H9 (cell line): Measurements from ENCODE around the gene NDUFV3. TPM values are rescaled to one million over a fixed set of nuclear protein-coding genes. Genes with fewer than 3 reads are reported as not detected.
"Not testable (repeated sequence)": the region's sequence is repeated elsewhere in the genome, so short reads cannot be mapped to it uniquely, and the experiment has no call there.

ENCODE experiments used
- DNase-seq: peaks from one replicate; pipeline ENCODE4 v3.0.0-alpha.2; 2017
- H2AFZ ChIP-seq: one replicate; pipeline ENCODE4 v1.6.1; 2013; ENCODE audit warnings: mild to moderate bottlenecking, low read length, control low read depth, moderate library complexity
- H2AK5ac ChIP-seq: 2 replicates; pipeline ENCODE4 v1.6.1; 2013; ENCODE audit warnings: low read length, control low read depth, mixed read lengths; ENCODE audit not compliant: insufficient read length
- H2BK120ac ChIP-seq: one replicate; pipeline ENCODE4 v1.6.1; 2013; ENCODE audit warnings: low read depth, mild to moderate bottlenecking, low read length, control low read depth, inconsistent platforms; ENCODE audit not compliant: poor library complexity, severe bottlenecking
- H2BK12ac ChIP-seq: 2 replicates; pipeline ENCODE4 v1.6.1; 2013; ENCODE audit warnings: low read length, control low read depth, mixed read lengths, low read depth; ENCODE audit not compliant: insufficient read length
- H2BK15ac ChIP-seq: 2 replicates; pipeline ENCODE4 v1.6.1; 2013; ENCODE audit warnings: low read depth, low read length, control low read depth
- H2BK20ac ChIP-seq: one replicate; pipeline ENCODE4 v1.6.1; 2013; ENCODE audit warnings: low read depth, mild to moderate bottlenecking, low read length, control low read depth, inconsistent platforms; ENCODE audit not compliant: poor library complexity, severe bottlenecking
- H2BK5ac ChIP-seq: 2 replicates; pipeline ENCODE4 v1.6.1; 2013; ENCODE audit warnings: low read length, control low read depth, mixed read lengths; ENCODE audit not compliant: insufficient read length
- H3K14ac ChIP-seq: 2 replicates; pipeline ENCODE4 v1.6.1; 2013; ENCODE audit warnings: low read length, control low read depth; ENCODE audit not compliant: insufficient read depth
- H3K18ac ChIP-seq: 2 replicates; pipeline ENCODE4 v1.6.1; 2013; ENCODE audit warnings: low read depth, mild to moderate bottlenecking, mixed read lengths, low read length, control low read depth; ENCODE audit not compliant: insufficient read length
- H3K23ac ChIP-seq: 2 replicates; pipeline ENCODE4 v1.6.1; 2013; ENCODE audit warnings: low read length, control low read depth, mixed read lengths, low read depth; ENCODE audit not compliant: insufficient read length
- H3K23me2 ChIP-seq: 2 replicates; pipeline ENCODE4 v1.6.1; 2013; ENCODE audit warnings: low read depth, mild to moderate bottlenecking, mixed read lengths, low read length, control low read depth; ENCODE audit not compliant: insufficient read length, poor library complexity, severe bottlenecking
- H3K27ac ChIP-seq: 2 replicates; pipeline ENCODE4 v1.5.1; 2013; ENCODE audit warnings: low read length, control low read depth, mixed read lengths, low read depth; ENCODE audit not compliant: insufficient read length
- H3K27me3 ChIP-seq: 2 replicates; pipeline ENCODE4 v1.6.1; 2013; ENCODE audit warnings: low read length, control low read depth, inconsistent platforms; ENCODE audit not compliant: insufficient read depth
- H3K4ac ChIP-seq: 2 replicates; pipeline ENCODE4 v1.6.1; 2013; ENCODE audit warnings: low read depth, mild to moderate bottlenecking, control low read depth, inconsistent platforms, low read length, moderate library complexity
- H3K4me1 ChIP-seq: 2 replicates; pipeline ENCODE4 v1.6.1; 2013; ENCODE audit warnings: low read length, control low read depth, inconsistent platforms; ENCODE audit not compliant: insufficient read depth
- H3K4me2 ChIP-seq: 2 replicates; pipeline ENCODE4 v1.6.1; 2013; ENCODE audit warnings: low read length, control low read depth, mixed read lengths; ENCODE audit not compliant: insufficient read length, insufficient read depth
- H3K56ac ChIP-seq: 2 replicates; pipeline ENCODE4 v1.6.1; 2013; ENCODE audit warnings: low read depth, mild to moderate bottlenecking, mixed read lengths, low read length, control low read depth; ENCODE audit not compliant: insufficient read length
- H3K79me1 ChIP-seq: 2 replicates; pipeline ENCODE4 v1.6.1; 2013; ENCODE audit warnings: low read depth, mild to moderate bottlenecking, moderate library complexity, low read length, control low read depth, inconsistent platforms; ENCODE audit not compliant: insufficient read depth, poor library complexity, severe bottlenecking
- H3K79me2 ChIP-seq: 2 replicates; pipeline ENCODE4 v1.6.1; 2013; ENCODE audit warnings: low read length, control low read depth, inconsistent platforms; ENCODE audit not compliant: insufficient read depth
- H3K9ac ChIP-seq: 2 replicates; pipeline ENCODE4 v1.6.1; 2013; ENCODE audit warnings: low read length, control low read depth, mixed read lengths; ENCODE audit not compliant: insufficient read length; ENCODE audit errors: extremely low read depth
- H3K9me3 ChIP-seq: one replicate; pipeline ENCODE4 v1.6.1; 2013; ENCODE audit warnings: low read depth, low read length, inconsistent platforms; ENCODE audit not compliant: control insufficient read depth
- H3T11ph ChIP-seq: one replicate; pipeline ENCODE4 v1.6.1; 2013; ENCODE audit warnings: mild to moderate bottlenecking, low read length, control low read depth, inconsistent platforms
- H4K20me1 ChIP-seq: one replicate; pipeline ENCODE4 v1.6.1; 2013; ENCODE audit not compliant: control insufficient read depth, insufficient read length, insufficient read depth
- H4K5ac ChIP-seq: 2 replicates; pipeline ENCODE4 v1.6.1; 2013; ENCODE audit warnings: low read depth, mild to moderate bottlenecking, mixed read lengths, low read length, control low read depth; ENCODE audit not compliant: insufficient read length
- H4K8ac ChIP-seq: replicated peaks from 2 replicates; pipeline ENCODE4 v1.6.1; 2013; ENCODE audit warnings: low read length, control low read depth, mixed read lengths, low read depth; ENCODE audit not compliant: insufficient read length
- H4K91ac ChIP-seq: 2 replicates; pipeline ENCODE4 v1.6.1; 2013; ENCODE audit warnings: low read depth, mild to moderate bottlenecking, moderate library complexity, mixed read lengths, low read length, control low read depth; ENCODE audit not compliant: insufficient read length
- H3K27ac Mint-ChIP-seq, 3 experiments: 2 replicates in 2 of 3; 3 replicates in 1 of 3; pipeline ENCODE4 v1.8.0; 2020 to 2021; ENCODE audit warnings: mixed read lengths in 3 of 3, mild to moderate bottlenecking in 1 of 3, moderate library complexity in 1 of 3
- H3K27me3 Mint-ChIP-seq: 2 replicates; pipeline ENCODE4 v1.8.0; 2021; ENCODE audit warnings: low read depth, mild to moderate bottlenecking, moderate library complexity, mixed read lengths
- H3K36me3 Mint-ChIP-seq, 3 experiments: 2 replicates in 2 of 3; 3 replicates in 1 of 3; pipeline ENCODE4 v1.8.0; 2020 to 2021; ENCODE audit warnings: low read depth in 3 of 3, mixed read lengths in 3 of 3; ENCODE audit not compliant: insufficient read depth in 1 of 3
- H3K4me1 Mint-ChIP-seq, 2 experiments: 2 replicates each; pipeline ENCODE4 v1.8.0; 2020; ENCODE audit warnings: mixed read lengths in 2 of 2
- H3K4me3 Mint-ChIP-seq, 2 experiments: 2 replicates in 1 of 2; 3 replicates in 1 of 2; pipeline ENCODE4 v1.8.0; 2020 to 2021; ENCODE audit warnings: mild to moderate bottlenecking in 2 of 2, mixed read lengths in 2 of 2, moderate library complexity in 1 of 2
- H3K9me3 Mint-ChIP-seq, 2 experiments: 2 replicates in 1 of 2; 3 replicates in 1 of 2; pipeline ENCODE4 v1.8.0; 2020; ENCODE audit warnings: mild to moderate bottlenecking in 2 of 2, mixed read lengths in 2 of 2, moderate library complexity in 1 of 2
- CTCF ChIP-seq: fragments of 200-600 bp; sonication (generic); conservative IDR thresholded peaks from 3 replicates; pipeline ENCODE4 v1.8.0; 2021; ENCODE audit warnings: antibody characterized with exemption, mild to moderate bottlenecking
- WGBS: extraction: QIAGEN DNeasy Blood & Tissue Kit; methylation state at CpG from one replicate; pipeline ENCODE4 v1.1.7; 2013; ENCODE audit warnings: missing lambda C conversion rate, low lambda C conversion rate, mixed read lengths; ENCODE audit not compliant: insufficient read length; ENCODE audit errors: extremely low coverage; 5-methylcytosine and 5-hydroxymethylcytosine counted together
- total RNA-seq: library from RNA; stranded (reverse); gene quantifications from 2 replicates; pipeline ENCODE4 v1.2.1, GENCODE V29; 2021

The NDUFV3 gene
- total RNA-seq, 1 experiment from 2014 or later: 35.6 TPM

GRCh38 chr21:42938606-42938995 lies 45.5 kb downstream of the NDUFV3 start:
- H3K4me3 Mint-ChIP-seq, H2BK20ac ChIP-seq, H3K27me3 Mint-ChIP-seq, H3K23ac ChIP-seq, H3T11ph ChIP-seq, H2AFZ ChIP-seq, H3K56ac ChIP-seq, H3K9me3 Mint-ChIP-seq, H2BK5ac ChIP-seq, H2AK5ac ChIP-seq, H2BK12ac ChIP-seq, H3K4me1 ChIP-seq, H4K91ac ChIP-seq, H3K4me2 ChIP-seq, H3K79me1 ChIP-seq, H3K4ac ChIP-seq, H3K27me3 ChIP-seq, DNase-seq, H3K14ac ChIP-seq, H4K20me1 ChIP-seq, H3K79me2 ChIP-seq, H2BK15ac ChIP-seq, H3K9me3 ChIP-seq, H3K23me2 ChIP-seq, H3K9ac ChIP-seq, H4K8ac ChIP-seq, H4K5ac ChIP-seq, H2BK120ac ChIP-seq: not testable (repeated sequence)
- WGBS: no CpG with 5 or more reads among the region's 6 CpGs
- peaks cover 3 to 13% (median 10%) of the 10 kb centered on the region in 3 experiments; a peak in 4 of 7 replicates for H3K36me3 Mint-ChIP-seq
- peak; percentile 20; the same call in 1 of the 3 replicates for TF ChIP-seq CTCF
- Histone ChIP-seq H3K18ac (peak overlapping the region; percentile 11), H3K27ac (peak overlapping the region; percentile 14)
- H3K27ac Mint-ChIP-seq: peak overlapping the region; percentile 99 to 100 (median 99); a peak in 6 of 7 replicates
- H3K4me1 Mint-ChIP-seq: peaks cover 52 to 68% of the 10 kb centered on the region in 2 experiments
